ENCODE measurements around the gene CLMP. TPM values are rescaled to one million over a fixed set of nuclear protein-coding genes. Genes with fewer than 3 reads are reported as not detected.

Gene CLMP
- total and polyA plus RNA-seq, 2 donors (not counting 1 experiment from before 2014, with no cell fraction given) = 0.01 TPM; not detected in 1

GRCh38 chr11:123161376-123162030 is 33.5 kb downstream of the CLMP start:
- Mint-ChIP-seq H3K4me3 (no peak overlapping the region), H3K27ac (no peak overlapping the region), H3K27me3 (peaks cover 11% of the 10 kb centered on the region), H3K9me3 (ENCODE audit: insufficient read depth) (no peaks in the 10 kb centered on the region), H3K4me1 (peaks cover 3% of the 10 kb centered on the region)
- Histone ChIP-seq H3K4me2 (replicated peaks; ENCODE audit: low read depth, low read length, poor library complexity, severe bottlenecking) (no peak overlapping the region), H3K4me3 (ENCODE audit: control extremely low read depth in 1 of 5, extremely low read depth in 1 of 5, insufficient read depth in 1 of 5, low read depth in 2 of 5, low read length in 4 of 5) (no peak overlapping the region), H3K4me1 (ENCODE audit: control insufficient read depth in 2 of 2, insufficient read depth in 2 of 2, low read length in 2 of 2) (no peaks in the 10 kb centered on the region), H3K27ac (ENCODE audit: low read length in 2 of 2) (no peak overlapping the region), H3K27me3 (replicated peaks in 1 of 4; ENCODE audit: control extremely low read depth in 1 of 4, control insufficient read depth in 3 of 4, insufficient read depth in 4 of 4, low read length in 3 of 4) (no peaks in the 10 kb centered on the region), H4K20me1 (ENCODE audit: control insufficient read depth, insufficient read depth, low read length, poor library complexity, severe bottlenecking) (no peaks in the 10 kb centered on the region), H3K36me3 (replicated peaks in 1 of 2; ENCODE audit: control extremely low read depth in 1 of 2, control insufficient read depth in 1 of 2, extremely low read depth in 1 of 2, insufficient read depth in 2 of 2, low read length in 1 of 2) (no peaks in the 10 kb centered on the region), H2AFZ (ENCODE audit: insufficient read depth, low read depth, low read length, poor library complexity, severe bottlenecking) (no peak overlapping the region), H3K79me2 (ENCODE audit: control insufficient read depth, insufficient read depth, low read length) (no peaks in the 10 kb centered on the region), H3K9ac (ENCODE audit: low read length) (no peak overlapping the region), H3K9me3 (ENCODE audit: control extremely low read depth in 1 of 3, control insufficient read depth in 2 of 3, insufficient read depth in 1 of 3, low read length in 2 of 3) (no peaks in the 10 kb centered on the region)
- TF ChIP-seq CTCF (IDR thresholded peaks at IDR 0.05) (no peak), EZH2 (IDR thresholded peaks at IDR 0.05; ENCODE audit: borderline replicate concordance, insufficient read depth, low read depth, low read length, poor library complexity, severe bottlenecking) (no peak)
- 86% methylated on average over 4 of the region's 8 CpGs for WGBS (ENCODE audit: insufficient coverage)
- ATAC-seq (ENCODE audit: low read depth) = no peak
- POLR2A ChIA-PET = no interaction called here
- CTCF ChIA-PET = no interaction called here
- intact Hi-C loops (cut with micrococcal nuclease) = no loop called here
- DNase-seq = no peak

- Histone ChIP-seq H3K4me3 (ENCODE audit: control extremely low read depth in 1 of 5, extremely low read depth in 1 of 5, insufficient read depth in 1 of 5, low read depth in 2 of 5, low read length in 4 of 5) (no peak overlapping the region), H3K27me3 (replicated peaks in 1 of 4; ENCODE audit: control extremely low read depth in 1 of 4, control insufficient read depth in 3 of 4, insufficient read depth in 4 of 4, low read length in 3 of 4) (no peaks in the 10 kb centered on the region), H4K20me1 (ENCODE audit: control insufficient read depth, insufficient read depth, low read length, poor library complexity, severe bottlenecking) (no peaks in the 10 kb centered on the region), H3K4me1 (ENCODE audit: control insufficient read depth in 2 of 2, insufficient read depth in 2 of 2, low read length in 2 of 2) (no peaks in the 10 kb centered on the region), H3K36me3 (replicated peaks in 1 of 2; ENCODE audit: control extremely low read depth in 1 of 2, control insufficient read depth in 1 of 2, extremely low read depth in 1 of 2, insufficient read depth in 2 of 2, low read length in 1 of 2) (no peaks in the 10 kb centered on the region), H3K9ac (ENCODE audit: low read length) (no peak overlapping the region), H3K9me3 (ENCODE audit: control extremely low read depth in 1 of 3, control insufficient read depth in 2 of 3, insufficient read depth in 1 of 3, low read length in 2 of 3) (peaks cover 0 to 6% (median 3%) of the 10 kb centered on the region in 3 donors), H2AFZ (ENCODE audit: insufficient read depth, low read depth, low read length, poor library complexity, severe bottlenecking) (no peak overlapping the region), H3K4me2 (replicated peaks; ENCODE audit: low read depth, low read length, poor library complexity, severe bottlenecking) (no peak overlapping the region), H3K27ac (ENCODE audit: low read length in 2 of 2) (no peak overlapping the region), H3K79me2 (ENCODE audit: control insufficient read depth, insufficient read depth, low read length) (no peaks in the 10 kb centered on the region)
- ATAC-seq (ENCODE audit: low read depth) = no peak
- no peak overlapping the region for H3K27ac Mint-ChIP-seq
- no peak for DNase-seq
- POLR2A ChIA-PET = no interaction called here
- WGBS (ENCODE audit: insufficient coverage) = 66% methylated on average over 7 of the region's 10 CpGs
- H3K4me1 Mint-ChIP-seq = peaks cover 3% of the 10 kb centered on the region
- intact Hi-C loops (cut with micrococcal nuclease) = no loop called here
- peaks cover 7% of the 10 kb centered on the region for H3K9me3 Mint-ChIP-seq (ENCODE audit: insufficient read depth)
- CTCF ChIA-PET = no interaction called here
- H3K4me3 Mint-ChIP-seq = no peak overlapping the region
- TF ChIP-seq EZH2 (IDR thresholded peaks at IDR 0.05; ENCODE audit: borderline replicate concordance, insufficient read depth, low read depth, low read length, poor library complexity, severe bottlenecking) = no peak
- no peak for TF ChIP-seq CTCF (IDR thresholded peaks at IDR 0.05)
- H3K27me3 Mint-ChIP-seq = peaks cover 26% of the 10 kb centered on the region
Observed at GRCh38 chr11:123159183-123159857, 35.7 kb downstream of the CLMP start.

All from B cell (primary cell).